Activated CD4-positive, CD25-positive, alpha-beta regulatory T cell treated with anti-CD3 and anti-CD28 coated beads, Interleukin-2, amount 50 U/mL, for 16 hours (primary cell): Measurements from ENCODE around the gene NFASC.

Experiments
- DNase-seq: peaks from one replicate; pipeline ENCODE4 v3.0.0-alpha.2; 2020; ENCODE audit warnings: low read depth, low spot score

The NFASC gene

GRCh38 chr1:205009670-205010069 lies 139.0 kb downstream of the NFASC start:
- no peak for DNase-seq

- DNase-seq, result no peak
Observed at GRCh38 chr1:205012391-205013140, 141.9 kb downstream of the NFASC start.

GRCh38 chr1:205013683-205014367 lies 143.2 kb downstream of the NFASC start:
- DNase-seq, result no peak

- DNase-seq, result no peak
Observed at GRCh38 chr1:205014783-205015182, 144.1 kb downstream of the NFASC start.

GRCh38 chr1:205015241-205015640 lies 144.6 kb downstream of the NFASC start:
- no peak for DNase-seq

GRCh38 chr1:205016075-205016474 lies 145.4 kb downstream of the NFASC start:
- DNase-seq, result no peak

GRCh38 chr1:205016584-205016983 lies 145.9 kb downstream of the NFASC start:
- DNase-seq, result no peak

GRCh38 chr1:205017001-205017400 lies 146.3 kb downstream of the NFASC start:
- DNase-seq, result no peak

GRCh38 chr1:205017766-205018165 lies 147.1 kb downstream of the NFASC start:
- DNase-seq, result no peak

- no peak for DNase-seq
Observed at GRCh38 chr1:205018381-205018780, 147.7 kb downstream of the NFASC start.

GRCh38 chr1:205020466-205020865 lies 149.8 kb downstream of the NFASC start:
- DNase-seq, result no peak

GRCh38 chr1:205024679-205025078 lies 154.0 kb downstream of the NFASC start:
- DNase-seq, result no peak

GRCh38 chr1:205025239-205025638 lies 154.6 kb downstream of the NFASC start:
- no peak for DNase-seq

- DNase-seq, result no peak
Observed at GRCh38 chr1:205026181-205026580, 155.5 kb downstream of the NFASC start.

GRCh38 chr1:205028390-205028789 lies 157.7 kb downstream of the NFASC start:
- DNase-seq, result no peak

- no peak for DNase-seq
Observed at GRCh38 chr1:205028924-205029323, 158.3 kb downstream of the NFASC start.

GRCh38 chr1:205030241-205030640 lies 159.6 kb downstream of the NFASC start:
- no peak for DNase-seq

- no peak for DNase-seq
Observed at GRCh38 chr1:205030896-205031295, 160.2 kb downstream of the NFASC start.

- no peak for DNase-seq
Observed at GRCh38 chr1:205032508-205032907, 161.8 kb downstream of the NFASC start.

GRCh38 chr1:205037539-205037938 lies 166.9 kb downstream of the NFASC start:
- no peak for DNase-seq

- no peak for DNase-seq
Observed at GRCh38 chr1:205038132-205038786, 167.6 kb downstream of the NFASC start.

- no peak for DNase-seq
Observed at GRCh38 chr1:205041001-205041715, 170.5 kb downstream of the NFASC start.
